K562 (cell line): ENCODE results near the gene C3orf80. TPM values are rescaled to one million over a fixed set of nuclear protein-coding genes. Genes with fewer than 3 reads are reported as not detected.
A peak's percentile ranks its signal among the peaks of the same experiment; 100 is the strongest.

Experiments used
- ATAC-seq: fragments of 200-7000 bp; cut with Tn5 transposase; 3 replicates; pipeline ENCODE4 v1.9.1; 2020; ENCODE audit warnings: moderate library complexity
- BruUV-seq: library from RNA; stranded (reverse); fragments of 400-500 nt; replicated peaks from 2 replicates; lab custom pipeline; 2021; lab: Mats Ljungman, UMichigan
- CTCF ChIA-PET: fragments of 300-600 bp; formaldehyde crosslinking; extraction: SDS; loops from one replicate; lab custom pipeline; 2021; ENCODE audit warnings: low intra/inter-chr PET ratio; lab: Yijun Ruan, JAX
- POLR2A ChIA-PET: fragments of 300-600, 350-650 bp; sonication (Branson Sonifier 250); formaldehyde crosslinking; extraction: SDS; loops from one replicate; lab custom pipeline; 2021; ENCODE audit warnings: antibody characterized with exemption, inconsistent platforms; lab: Yijun Ruan, JAX
- DNase-seq, 4 experiments: peaks; one replicate each; pipeline versions ENCODE4 v3.0.0 to v3.0.0-alpha.2; 2011 to 2018; ENCODE audit warnings: low spot score in 3 of 4, mixed read lengths in 3 of 4; ENCODE audit errors: extremely low read depth in 1 of 4
- FAIRE-seq: peaks from 2 replicates; lab custom pipeline; 2011; peaks lifted over from hg19 to GRCh38; lab: Jason Lieb, UNC
- H2AFZ ChIP-seq: 2 replicates; pipeline ENCODE4 v1.6.0; 2011; ENCODE audit warnings: low read depth, low read length, control low read depth, inconsistent platforms
- H3K27ac ChIP-seq: fragments of 200-600 bp; 3 replicates; pipeline ENCODE4 v1.8.0; 2011; ENCODE audit warnings: low read depth, mild to moderate bottlenecking, control low read depth, inconsistent platforms, low read length, moderate library complexity, mixed read lengths; ENCODE audit errors: extremely low read depth
- H3K27me3 ChIP-seq, 2 experiments: fragments of 300-600 bp in 1 of 2; 2 replicates in 1 of 2; 3 replicates in 1 of 2; pipeline versions ENCODE4 v1.6.0 to v1.8.0; 2011; ENCODE audit warnings: inconsistent platforms in 2 of 2, low read length in 2 of 2, mild to moderate bottlenecking in 1 of 2, mixed read lengths in 1 of 2, moderate library complexity in 1 of 2; ENCODE audit not compliant: control insufficient read depth in 2 of 2, insufficient read depth in 2 of 2
- H3K36me3 ChIP-seq: fragments of 300-600 bp; 3 replicates; pipeline ENCODE4 v1.8.0; 2011; ENCODE audit warnings: mild to moderate bottlenecking, low read length, inconsistent platforms; ENCODE audit not compliant: control insufficient read depth, insufficient read depth
- H3K4me1 ChIP-seq, 2 experiments: fragments of 200-600 bp in 1 of 2; replicated peaks in 1 of 2; 2 replicates in 1 of 2; 3 replicates in 1 of 2; pipeline versions ENCODE4 v1.5.1 to v1.8.0; 2011; ENCODE audit warnings: inconsistent platforms in 2 of 2, low read length in 2 of 2, mild to moderate bottlenecking in 1 of 2, mixed read lengths in 1 of 2, moderate library complexity in 1 of 2; ENCODE audit not compliant: control insufficient read depth in 2 of 2, insufficient read depth in 2 of 2
- H3K4me2 ChIP-seq: 2 replicates; pipeline ENCODE4 v1.6.1; 2011; ENCODE audit warnings: low read length, control low read depth, inconsistent platforms, mixed read lengths; ENCODE audit not compliant: insufficient read depth
- H3K4me3 ChIP-seq: fragments of 200-600 bp; sonication (generic), shearing (Covaris generic); 2 replicates; pipeline ENCODE4 v1.5.1; 2016; ENCODE audit warnings: control low read depth, inconsistent platforms
- H3K79me2 ChIP-seq: fragments of 200-600 bp; 3 replicates; pipeline ENCODE4 v1.8.0; 2011; ENCODE audit warnings: low read length, inconsistent platforms; ENCODE audit not compliant: control insufficient read depth, insufficient read depth
- H3K9ac ChIP-seq, 2 experiments: 2 replicates each; pipeline versions ENCODE4 v1.6.0 to v1.6.1; 2011; ENCODE audit warnings: low read depth in 2 of 2, low read length in 2 of 2, control low read depth in 1 of 2, inconsistent platforms in 1 of 2, mild to moderate bottlenecking in 1 of 2, mixed read lengths in 1 of 2; ENCODE audit not compliant: insufficient read depth in 1 of 2
- H3K9me1 ChIP-seq: one replicate; pipeline ENCODE4 v1.6.0; 2011; ENCODE audit warnings: inconsistent platforms, mild to moderate bottlenecking, low read length, moderate library complexity; ENCODE audit not compliant: control insufficient read depth, insufficient read depth
- H3K9me3 ChIP-seq: replicated peaks from 2 replicates; pipeline ENCODE4 v1.5.1; 2011; ENCODE audit warnings: low read depth, low read length, inconsistent platforms; ENCODE audit not compliant: control insufficient read depth, insufficient read depth
- H4K20me1 ChIP-seq: replicated peaks from 2 replicates; pipeline ENCODE4 v1.6.1; 2011; ENCODE audit warnings: low read length, inconsistent platforms, mixed read lengths; ENCODE audit not compliant: control insufficient read depth, insufficient read depth
- ATF4 ChIP-seq: fragments of 450-650 bp; formaldehyde crosslinking; IDR thresholded peaks from 2 replicates; pipeline ENCODE4 v1.4.0; 2022; ENCODE audit warnings: mild to moderate bottlenecking, moderate library complexity
- FOXK2 ChIP-seq, 2 experiments: fragments of 450-650 bp; IDR thresholded peaks in 1 of 2; conservative IDR thresholded peaks in 1 of 2; 2 replicates each; pipeline ENCODE4 v1.6.1; 2016; ENCODE audit warnings: low read depth in 2 of 2, mild to moderate bottlenecking in 1 of 2
- HOXB6 ChIP-seq: fragments of 250-450 bp; sonication (Bioruptor Pico); IDR thresholded peaks from 2 replicates; pipeline ENCODE4 v1.5.1; 2022; ENCODE audit warnings: mild to moderate bottlenecking, borderline replicate concordance
- MEIS2 ChIP-seq: fragments of 450-650 bp; IDR thresholded peaks from 2 replicates; pipeline ENCODE4 v1.6.1; 2014; ENCODE audit warnings: mild to moderate bottlenecking; ENCODE audit not compliant: partially characterized antibody
- PURB ChIP-seq: sonication (generic); formaldehyde crosslinking; IDR thresholded peaks from 2 replicates; pipeline ENCODE4 v1.9.0; 2021; ENCODE audit warnings: low read depth, mild to moderate bottlenecking, missing genetic modification reagents
- RB1 ChIP-seq: fragments of 450-650 bp; IDR thresholded peaks from 2 replicates; pipeline ENCODE4 v1.6.1; 2017; ENCODE audit warnings: low read depth, mild to moderate bottlenecking
- ZFP1 ChIP-seq: fragments of 450-650 bp; formaldehyde crosslinking; IDR thresholded peaks from 2 replicates; pipeline ENCODE4 v1.4.0; 2020; ENCODE audit warnings: mild to moderate bottlenecking, mixed read lengths
- ZNF518B ChIP-seq: fragments of 250-450 bp; sonication (Bioruptor Pico); IDR thresholded peaks from 2 replicates; pipeline ENCODE4 v1.5.0; 2021; ENCODE audit warnings: mild to moderate bottlenecking, moderate library complexity
- WGBS: fragments of 100-300 bp; shearing (Covaris generic); methylation state at CpG from one replicate; pipeline ENCODE4 v1.1.6; 2016; ENCODE audit warnings: low coverage, mixed read lengths; ENCODE audit not compliant: insufficient coverage; ENCODE audit errors: missing lambda C conversion rate; 5-methylcytosine and 5-hydroxymethylcytosine counted together
- in situ Hi-C: fragments of 300-500 bp; cut with MboI; formaldehyde crosslinking; loops from 4 replicates; pipeline ENCODE4 v1.15.0; 2018; ENCODE audit warnings: inconsistent platforms, mixed read lengths
- intact Hi-C: fragments of 100-400 bp; cut with micrococcal nuclease; formaldehyde crosslinking; loops from 2 replicates; pipeline ENCODE4 v1.14.2; 2022
- polyA plus RNA-seq, 8 experiments: library from polyadenylated mRNA; depleted of rRNA in 4 of 8; stranded (reverse) in 5 of 8; unstranded in 3 of 8; fragments of >200 nt; fragmentation: Nextera tagmentation in 2 of 8; fragmentation: Illumina TruSeq in 1 of 8; extraction: Ambion mirVana in 2 of 8; extraction: Trizol in 1 of 8; gene quantifications; 2 replicates each; pipeline versions ENCODE4 v1.2.1 to v1.2.3, GENCODE V29; 2011 to 2014; ENCODE audit warnings: inconsistent platforms in 1 of 8, missing spikeins in 1 of 8
- total RNA-seq, 7 experiments: library from RNA; depleted of rRNA in 6 of 7; stranded (reverse); fragments of >200 nt in 6 of 7; fragmentation: Illumina TruSeq in 2 of 7; extraction: Trizol in 2 of 7; gene quantifications; 2 replicates each; pipeline versions ENCODE4 v1.2.1 to v1.2.3, GENCODE V29; 2011 to 2021; ENCODE audit warnings: low replicate concordance in 1 of 7

Gene C3orf80
- total and polyA plus RNA-seq, 9 of the 15 experiments (the other 6 are each of a cell fraction or from before 2014, with no cell fraction given) = 0.03 to 0.75 (median 0.07) TPM

GRCh38 chr3:160184655-160185054 lies 40.6 kb upstream of the C3orf80 start:
- Histone ChIP-seq H2AFZ (no peak overlapping the region), H3K9me1 (no peaks in the 10 kb centered on the region)

GRCh38 chr3:160185751-160186150 lies 39.5 kb upstream of the C3orf80 start:
- no peak for DNase-seq
- ChIA-PET CTCF (no interaction called here), POLR2A (interaction anchor here (2.5 kb wide), 1 partner anchor 11 kb away, joined by 7 read pairs; no protein-coding TSS in a partner anchor)
- Histone ChIP-seq H3K9ac (no peak overlapping the region), H3K4me2 (no peak overlapping the region), H4K20me1 (no peaks in the 10 kb centered on the region), H3K27ac (no peak overlapping the region), H3K4me3 (no peak overlapping the region), H3K4me1 (no peaks in the 10 kb centered on the region), H3K9me1 (no peaks in the 10 kb centered on the region), H2AFZ (no peak overlapping the region), H3K36me3 (no peaks in the 10 kb centered on the region), H3K9me3 (no peaks in the 10 kb centered on the region), H3K79me2 (no peaks in the 10 kb centered on the region), H3K27me3 (peaks cover 2 to 10% of the 10 kb centered on the region in 2 experiments)
- no TSS peak for BruUV-seq
- in situ Hi-C loops = no loop called here
- ATAC-seq = no peak
- intact Hi-C loops = no loop called here
- no peak for FAIRE-seq
- TF ChIP-seq FOXK2 (conservative IDR thresholded peaks at IDR 0.05 in 1 of 2, IDR thresholded peaks at IDR 0.05 in 1 of 2; ENCODE audit: low read depth in 2 of 2) (no peak), HOXB6 (no peak), MEIS2 (no peak), RB1 (no peak), ZNF518B (CRISPR knock-in tag) (no peak), ZFP1 (CRISPR knock-in tag) (no peak)

More at GRCh38 chr3:160184655-160185054, 40.6 kb upstream of the C3orf80 start:
- Histone ChIP-seq H3K9me3 (no peaks in the 10 kb centered on the region), H3K9ac (no peak overlapping the region), H3K36me3 (no peaks in the 10 kb centered on the region)
- intact Hi-C loops = no loop called here
- TF ChIP-seq ATF4 (CRISPR knock-in tag) (0 out of 2 replicates have a peak, but pooled peaks have one; percentile 23), PURB (CRISPR knock-in tag) (no peak)
- TF ChIP-seq, all 486 proteins: peak for 1
- H3K27ac ChIP-seq = no peak overlapping the region
- 2% methylated on average over 3 of the region's 3 CpGs for WGBS
- DNase-seq = no peak
- no peaks in the 10 kb centered on the region for H4K20me1 ChIP-seq
- in situ Hi-C loops = no loop called here
- H3K27me3 ChIP-seq = peaks cover 2 to 9% of the 10 kb centered on the region in 2 experiments; a peak in 3 of 5 replicates
- ChIA-PET POLR2A (no interaction called here), CTCF (no interaction called here)
- ATAC-seq = no peak
- no peak for FAIRE-seq
- no peaks in the 10 kb centered on the region for H3K4me1 ChIP-seq
- no peak overlapping the region for H3K4me2 ChIP-seq
- no TSS peak for BruUV-seq
- no peaks in the 10 kb centered on the region for H3K79me2 ChIP-seq
- no peak overlapping the region for H3K4me3 ChIP-seq
